Astrocyte of the hippocampus (primary cell): ENCODE data around the gene SLC4A2.

Experiments used
- DNase-seq: peaks from one replicate; pipeline ENCODE4 v3.0.0; 2011; ENCODE audit warnings: low read depth, low spot score

The SLC4A2 gene

DNA sequence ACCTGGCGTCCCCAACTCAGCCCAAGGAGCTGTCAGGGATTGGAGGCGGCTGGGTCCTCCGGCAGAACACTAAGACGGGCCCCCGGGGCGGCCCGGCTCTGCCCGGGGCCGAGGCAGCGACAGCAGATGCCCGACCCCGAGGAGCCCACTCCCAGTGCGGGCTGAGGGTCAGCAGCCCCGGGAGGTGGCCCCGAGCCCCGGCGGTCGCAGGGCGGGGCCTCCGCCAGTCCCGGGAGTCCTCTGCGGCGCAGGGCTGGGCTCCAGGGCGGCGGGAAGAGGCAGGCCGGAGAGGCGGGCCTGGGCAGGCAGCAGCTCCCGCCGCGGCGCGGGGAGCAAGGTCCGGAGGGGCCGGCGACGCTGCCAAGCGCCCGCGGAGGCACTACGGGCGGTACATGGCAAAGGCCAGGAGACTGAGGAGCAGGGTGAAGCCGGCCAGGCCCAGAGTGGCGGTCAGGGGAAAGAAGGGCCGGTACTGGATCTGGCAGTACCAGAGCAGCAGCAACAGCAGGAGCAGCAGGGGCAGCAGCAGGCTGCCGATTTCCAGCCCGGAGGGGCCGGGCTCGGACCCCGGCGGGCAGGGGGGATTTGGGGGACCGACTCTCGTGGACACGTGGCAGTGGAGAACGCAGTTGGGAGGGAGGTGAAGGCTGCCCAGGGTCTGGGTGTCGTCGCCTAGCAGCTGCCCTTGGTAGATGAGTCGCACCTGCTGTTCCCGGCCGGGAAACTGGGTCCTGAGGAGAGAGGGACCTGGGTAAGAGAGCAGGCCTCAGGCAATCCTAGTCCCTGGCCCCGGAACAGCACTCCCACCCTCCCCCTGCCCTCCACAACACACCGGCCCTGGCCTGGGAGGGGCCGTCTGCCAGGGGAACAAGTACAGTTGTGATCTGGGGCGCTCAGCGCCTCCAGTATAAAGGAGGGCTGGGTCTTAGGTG, 22.0 kb downstream of the SLC4A2 start:
- peak; percentile 50 for DNase-seq

DNA sequence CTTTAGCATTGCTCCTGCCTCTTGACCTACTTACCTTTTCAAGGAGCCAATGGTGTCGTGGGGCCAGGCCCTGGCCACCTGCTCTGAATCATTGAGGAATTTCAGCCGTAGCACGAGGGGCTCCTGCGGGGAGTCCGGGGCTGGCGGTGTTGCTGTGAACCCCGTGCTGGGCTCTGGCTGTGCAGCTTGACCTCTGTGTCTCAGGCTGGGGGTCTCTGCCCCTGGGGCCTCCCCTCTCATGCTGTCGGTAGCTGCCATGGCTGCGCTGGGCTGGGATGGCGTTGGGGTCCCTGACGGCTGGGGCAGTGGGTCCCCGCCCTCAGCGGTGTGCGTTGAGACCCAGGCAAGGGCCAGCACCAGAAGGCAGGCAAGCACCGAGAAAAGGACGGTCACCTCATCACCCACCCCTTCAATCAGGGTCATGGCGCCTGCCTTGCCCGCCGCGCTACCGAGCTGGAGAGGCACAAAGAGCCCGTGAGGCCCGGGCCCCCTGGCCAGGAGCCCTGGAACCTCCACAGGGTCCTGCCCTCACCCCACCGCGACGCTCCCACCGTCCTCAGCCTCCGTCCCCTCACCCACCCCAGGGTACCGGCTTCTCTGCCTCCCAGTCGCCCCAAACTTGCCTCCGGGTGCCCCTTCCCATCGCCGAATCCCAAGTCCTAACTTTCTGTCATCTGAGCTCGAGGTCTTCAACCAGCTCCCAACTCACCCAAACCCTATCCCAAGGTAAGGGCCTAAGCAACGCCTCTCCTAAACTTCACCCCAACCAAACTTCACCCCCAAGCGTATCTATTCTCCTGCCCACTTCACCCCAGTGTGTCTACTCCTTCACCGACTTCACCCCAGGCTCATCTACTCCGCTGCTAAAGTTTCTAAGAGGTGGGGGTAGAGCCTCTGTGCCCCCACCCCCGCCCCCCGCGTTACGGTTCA, 23.0 kb downstream of the SLC4A2 start:
- DNase-seq = no peak

DNA sequence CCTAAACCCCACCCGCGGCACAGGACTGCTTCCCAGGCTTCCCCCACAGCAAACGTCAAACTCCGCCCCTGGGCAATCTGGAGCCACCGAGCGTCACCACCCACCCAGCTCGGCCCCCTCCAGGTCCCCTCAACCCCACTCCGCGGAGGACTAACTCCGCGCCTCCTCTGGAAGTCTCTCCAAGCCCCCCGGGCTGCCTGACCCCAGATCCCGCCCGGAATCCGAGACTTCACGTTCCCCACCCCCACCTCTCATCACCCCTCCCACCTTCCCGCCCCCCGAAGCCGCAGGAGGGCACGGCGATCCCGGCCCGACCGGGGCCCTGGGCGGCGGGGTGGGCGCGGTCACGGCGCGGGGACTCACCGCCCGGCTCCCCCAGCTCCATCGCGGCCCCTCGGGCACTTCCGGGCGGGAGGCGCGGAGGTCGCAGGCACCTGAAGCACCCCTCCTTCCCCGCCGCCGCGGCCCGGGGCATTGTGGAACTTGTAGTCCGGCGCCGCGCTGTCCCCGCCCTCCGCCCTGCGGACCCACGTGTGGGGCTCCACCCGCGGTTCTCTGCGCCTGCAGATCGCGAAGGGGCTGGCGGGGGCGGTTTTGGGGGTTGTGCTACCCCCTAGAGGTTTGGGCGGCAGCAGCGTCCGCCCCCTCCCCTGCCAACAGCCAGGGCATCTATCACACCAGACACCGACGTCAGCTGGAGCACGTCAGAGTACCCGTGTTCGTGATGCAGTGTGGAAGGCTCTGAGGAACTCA, 23.9 kb downstream of the SLC4A2 start, which contains the start of gene TMUB1:
Gene TMUB1, minus strand, starts transcription at position 423 of the 753 bp plus-strand sequence. CDS start 930 bp downstream, outside the sequence.
- DNase-seq = peak; percentile 81

DNA sequence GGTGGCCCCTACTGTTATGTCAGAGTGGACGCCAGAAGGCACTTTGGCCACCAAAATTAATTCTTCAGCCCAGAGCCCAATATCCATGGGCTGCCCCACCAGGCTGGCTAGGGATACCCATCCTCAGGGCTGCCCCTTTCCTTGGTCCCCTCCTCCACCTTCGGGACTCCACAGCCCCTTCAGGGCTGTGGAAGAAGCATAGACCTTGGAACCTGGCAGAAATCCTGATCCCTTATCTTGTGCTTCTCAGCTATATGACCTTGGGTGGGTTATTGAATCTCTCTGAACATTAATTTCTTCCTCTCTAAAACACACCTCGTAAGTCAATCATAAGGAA, 24.4 kb downstream of the SLC4A2 start:
- DNase-seq = no peak

DNA sequence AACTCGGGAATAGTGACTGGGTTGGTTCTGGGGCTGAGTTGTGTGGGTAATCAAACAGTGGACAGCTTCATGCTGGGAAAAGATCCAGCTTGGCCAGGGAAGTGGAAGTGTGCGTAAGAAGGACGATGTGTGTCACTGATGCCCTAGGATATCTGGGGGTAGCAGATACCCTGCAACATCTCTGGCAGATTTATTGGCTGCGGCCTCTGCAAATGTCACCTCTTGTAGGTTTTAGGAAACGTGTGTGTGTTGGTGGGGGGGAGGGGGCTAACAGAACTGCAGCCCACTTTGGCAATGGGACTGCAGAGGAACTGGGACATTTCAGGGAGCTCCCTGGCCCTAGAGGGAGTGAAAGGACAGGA, 25.9 kb downstream of the SLC4A2 start:
- DNase-seq = no peak

DNA sequence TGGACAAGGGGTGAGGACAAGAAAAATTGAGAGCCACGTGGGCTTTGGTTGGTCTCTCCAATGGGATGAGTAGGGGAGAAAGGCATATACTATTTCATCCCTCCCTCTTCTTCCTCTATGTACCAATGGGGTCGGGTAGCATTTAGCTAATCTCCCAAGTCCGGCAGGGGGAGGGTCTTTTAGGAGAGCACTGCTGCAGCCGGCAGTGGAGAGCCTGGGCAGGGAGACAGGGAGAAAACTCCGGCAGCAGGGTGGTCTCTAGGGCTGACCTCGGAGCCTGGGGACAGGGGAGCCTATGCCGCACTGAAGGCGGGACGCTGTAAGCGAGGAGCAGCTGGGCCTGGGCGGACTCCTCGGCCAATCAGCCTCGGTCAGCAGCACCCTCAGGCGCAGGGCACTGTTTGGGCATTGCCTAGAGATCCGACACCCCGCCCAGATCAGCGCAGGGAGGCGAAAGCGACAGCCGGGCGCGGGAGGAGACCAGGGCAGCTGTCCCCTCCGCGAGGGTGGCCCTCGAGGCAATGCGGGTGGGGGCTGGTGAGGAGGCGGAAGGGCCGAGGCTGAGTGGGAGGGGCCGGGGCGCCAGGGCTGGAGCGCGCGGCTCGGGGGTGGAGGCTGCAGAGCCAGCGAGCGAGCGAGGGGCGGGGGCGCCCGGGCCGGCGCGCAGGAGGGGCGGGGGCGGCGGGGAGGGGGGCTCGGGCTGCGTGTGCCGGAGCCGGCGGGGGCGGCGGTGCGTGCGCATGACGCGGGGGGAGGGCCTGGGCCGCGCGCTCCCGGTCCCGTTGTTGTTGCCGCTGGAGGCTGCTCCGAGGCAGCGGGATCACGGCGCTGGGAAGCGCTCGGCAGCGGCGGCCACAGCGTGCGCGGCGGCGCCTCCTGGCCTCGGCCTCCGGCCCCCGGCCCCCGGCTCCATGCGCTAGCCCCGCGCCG, 26.6 kb downstream of the SLC4A2 start, which contains the start of gene AGAP3:
Gene AGAP3, plus strand, starts transcription at position 785 of the 930 bp plus-strand sequence. CDS start 267 bp downstream, outside the sequence.
- peak; percentile 88 for DNase-seq

DNA sequence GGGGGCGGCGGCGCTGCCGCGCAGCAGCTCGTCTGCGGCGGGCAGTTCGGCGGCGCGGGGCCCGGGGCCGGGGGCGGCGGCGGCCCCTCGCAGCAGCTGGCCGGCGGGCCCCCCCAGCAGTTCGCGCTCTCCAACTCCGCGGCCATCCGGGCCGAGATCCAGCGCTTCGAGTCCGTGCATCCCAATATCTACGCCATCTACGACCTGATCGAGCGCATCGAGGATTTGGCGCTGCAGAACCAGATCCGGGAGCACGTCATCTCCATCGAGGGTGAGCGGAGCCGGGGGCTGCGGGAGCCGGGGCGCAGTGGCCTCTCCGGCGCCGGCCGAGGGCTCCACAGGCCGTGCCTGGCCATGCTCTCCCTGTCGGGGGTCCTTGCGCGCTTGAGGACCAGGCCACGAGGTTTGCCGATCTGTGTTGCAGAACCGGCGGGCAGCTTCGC, 27.4 kb downstream of the SLC4A2 start:
- peak; percentile 64 for DNase-seq

DNA sequence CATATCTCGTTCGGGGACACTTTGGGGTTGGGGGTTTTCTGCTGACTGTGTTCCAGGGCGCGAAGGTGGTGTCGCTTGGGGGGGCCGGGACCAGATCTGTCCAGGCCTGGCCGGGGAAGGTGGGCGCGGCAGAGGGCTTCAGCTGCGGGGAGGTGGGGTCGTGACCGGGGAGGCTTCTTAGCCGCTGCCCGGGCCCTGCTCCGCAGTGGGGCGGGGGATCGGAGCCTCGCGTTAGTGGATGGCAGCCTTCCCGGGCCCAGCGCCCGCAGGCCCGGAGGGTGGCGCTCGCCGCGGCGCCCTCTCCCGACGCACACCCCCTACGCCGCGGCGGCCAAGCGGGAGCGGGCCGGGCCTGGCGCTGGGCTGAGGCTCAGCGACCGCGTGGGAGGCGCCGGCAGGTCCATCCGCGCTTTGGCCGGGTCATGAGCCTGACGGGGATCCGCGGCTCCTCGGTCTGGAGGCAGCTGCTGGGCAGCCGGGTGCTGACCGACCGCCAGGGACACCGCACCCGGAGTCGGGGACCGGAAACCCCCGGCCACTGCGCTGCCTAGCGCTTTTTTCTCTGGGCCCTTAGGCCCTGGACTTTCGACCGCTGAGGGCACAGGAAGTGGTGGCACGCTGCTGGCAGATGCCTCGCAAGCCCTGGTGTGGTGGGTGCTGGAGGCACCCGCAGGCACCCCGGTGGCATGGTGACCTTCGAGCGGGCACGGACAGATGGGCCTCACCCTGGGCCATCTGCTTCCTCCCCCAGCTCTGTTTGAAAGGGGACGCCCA, 28.0 kb downstream of the SLC4A2 start:
- peak; percentile 87 for DNase-seq

DNA sequence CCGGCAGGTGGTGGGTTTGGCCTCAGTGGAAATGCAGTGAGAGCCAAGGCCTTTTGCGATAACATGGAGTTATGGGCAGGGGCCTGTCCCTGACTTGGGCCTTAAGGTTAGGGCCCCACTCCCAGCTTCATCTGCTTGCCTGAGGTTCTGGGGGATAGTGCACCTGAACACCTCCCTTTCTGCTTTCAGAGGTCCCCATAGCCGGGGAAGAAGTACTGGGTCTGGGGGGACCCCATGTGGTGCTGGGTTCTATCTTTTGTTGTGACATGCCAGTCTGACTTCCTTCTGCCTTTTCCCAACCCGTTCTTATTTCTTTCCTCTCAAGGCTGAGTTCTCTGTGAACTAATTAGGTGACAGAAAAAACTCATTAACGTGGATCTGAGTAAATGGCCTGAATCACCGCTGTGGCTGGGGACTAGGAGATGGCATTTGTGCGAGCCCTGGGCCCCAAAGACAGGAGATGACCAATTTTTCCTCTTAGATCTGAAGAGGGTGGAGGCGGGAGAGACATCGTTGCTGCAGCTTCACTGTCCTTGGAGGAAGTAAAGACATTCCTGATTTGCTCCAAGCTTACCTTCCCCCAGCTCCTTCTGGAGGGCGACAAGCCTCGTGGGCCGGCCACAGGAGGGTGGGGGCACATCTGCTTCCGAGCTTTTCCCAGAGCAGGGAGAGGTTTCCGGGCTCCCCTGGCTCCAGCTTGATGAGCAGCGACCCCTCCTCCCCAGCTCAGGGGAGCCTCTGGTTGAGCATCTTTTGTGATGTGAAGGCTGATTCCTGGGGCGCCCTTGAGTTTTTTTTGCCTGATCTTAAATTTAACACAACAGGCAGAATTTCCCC, 28.8 kb downstream of the SLC4A2 start:
- peak; percentile 34 for DNase-seq

DNA sequence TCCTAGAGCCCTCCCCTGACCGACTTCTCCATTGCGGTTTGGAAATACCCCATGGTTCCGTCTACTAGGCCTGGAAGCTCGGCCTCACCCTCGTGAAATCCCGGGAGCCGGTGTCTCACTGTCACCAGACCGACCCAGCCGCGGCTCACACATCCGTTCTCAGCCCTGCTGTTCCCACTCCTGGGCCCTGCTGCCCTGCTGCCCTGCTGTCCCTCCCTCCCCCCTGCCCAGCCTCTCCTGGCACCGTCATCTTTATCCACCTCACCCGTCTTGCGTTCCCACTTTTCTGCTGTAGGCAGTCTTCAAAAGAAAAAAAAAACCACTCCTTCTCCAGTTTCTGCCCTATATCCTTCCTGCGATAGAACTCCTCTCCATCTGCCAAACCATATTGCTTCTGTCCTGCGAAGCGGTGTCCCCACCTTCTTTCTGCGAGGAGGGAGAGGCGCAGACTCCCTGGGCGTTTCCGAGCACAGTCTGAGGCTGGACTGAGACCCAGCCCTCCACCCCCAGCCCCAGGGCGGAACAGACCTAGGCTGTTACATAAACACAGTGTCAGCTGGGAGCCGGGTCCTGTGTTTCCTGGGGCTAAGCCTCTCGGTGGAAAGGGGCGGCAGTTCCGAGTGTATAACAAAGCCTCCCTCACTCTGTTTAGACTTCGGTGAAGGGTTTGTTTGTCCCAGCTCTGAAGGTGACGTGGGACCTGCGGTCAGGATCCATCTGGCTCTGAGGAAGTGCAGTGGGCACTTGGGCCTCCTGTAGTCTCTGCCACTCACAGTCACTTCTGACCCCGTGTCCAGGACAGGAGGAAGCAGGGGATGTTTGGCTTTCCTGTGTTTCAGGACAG, 29.7 kb downstream of the SLC4A2 start:
- peak; percentile 81 for DNase-seq

DNA sequence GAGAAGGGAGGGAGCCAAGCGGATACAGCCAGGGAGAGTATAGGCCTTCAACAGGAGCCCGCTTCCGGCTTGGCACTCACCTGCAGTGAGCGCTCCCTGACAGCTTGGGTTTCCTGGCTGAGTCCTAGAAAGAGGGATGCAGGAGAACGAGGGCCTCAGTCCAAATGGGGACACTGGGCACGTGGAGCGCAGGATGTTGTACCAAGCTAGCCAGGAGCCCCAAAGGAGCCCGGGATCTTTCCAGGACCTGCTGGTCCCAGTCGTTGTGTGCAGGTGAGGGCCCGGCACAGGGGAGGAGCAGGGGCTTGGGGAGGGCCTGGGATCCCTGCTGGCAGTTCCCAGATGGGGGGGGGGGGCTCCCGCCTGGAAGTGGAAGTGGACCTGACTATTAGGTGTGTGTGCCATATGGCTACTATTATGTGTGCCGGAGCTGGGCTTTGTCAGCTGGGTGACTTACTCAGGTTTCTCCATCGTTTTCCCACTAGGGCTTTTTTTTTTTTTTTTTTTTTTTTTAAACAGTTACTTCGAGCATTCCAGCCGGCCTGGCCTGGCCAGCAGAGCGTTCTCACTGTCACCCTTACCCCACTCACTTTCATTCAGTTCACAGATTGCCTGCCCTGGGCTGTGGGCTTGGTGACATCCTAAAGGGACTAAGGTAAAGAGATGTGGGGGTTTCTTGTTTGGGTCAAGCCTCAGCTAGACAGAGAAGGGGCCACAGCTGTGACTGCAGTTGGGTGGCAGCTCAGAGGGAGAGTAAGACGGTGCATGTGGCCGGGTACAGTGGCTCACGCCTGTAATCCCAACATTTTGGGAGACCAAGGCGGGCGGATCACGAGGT, 30.7 kb downstream of the SLC4A2 start:
- peak; percentile 30 for DNase-seq

DNA sequence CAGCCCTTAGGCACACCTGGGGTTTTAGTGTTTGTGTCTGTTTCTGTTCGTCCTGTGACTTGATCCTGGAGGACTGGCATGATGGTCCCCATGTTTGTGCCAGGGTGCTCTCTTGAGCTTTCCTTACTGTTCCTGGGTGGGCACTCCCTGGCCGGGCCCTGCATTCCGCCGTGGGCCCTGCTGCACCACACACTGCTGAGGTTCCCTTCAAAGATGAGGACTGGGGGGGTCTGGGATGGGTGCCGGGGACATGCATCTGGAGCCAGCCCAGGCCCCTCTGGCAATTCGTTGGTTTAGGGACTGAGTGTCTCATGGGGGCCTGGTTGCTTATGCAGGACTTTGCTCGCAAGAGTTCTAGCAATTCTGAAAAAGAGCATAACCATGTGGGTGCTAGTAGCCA, 31.6 kb downstream of the SLC4A2 start:
- DNase-seq = no peak

DNA sequence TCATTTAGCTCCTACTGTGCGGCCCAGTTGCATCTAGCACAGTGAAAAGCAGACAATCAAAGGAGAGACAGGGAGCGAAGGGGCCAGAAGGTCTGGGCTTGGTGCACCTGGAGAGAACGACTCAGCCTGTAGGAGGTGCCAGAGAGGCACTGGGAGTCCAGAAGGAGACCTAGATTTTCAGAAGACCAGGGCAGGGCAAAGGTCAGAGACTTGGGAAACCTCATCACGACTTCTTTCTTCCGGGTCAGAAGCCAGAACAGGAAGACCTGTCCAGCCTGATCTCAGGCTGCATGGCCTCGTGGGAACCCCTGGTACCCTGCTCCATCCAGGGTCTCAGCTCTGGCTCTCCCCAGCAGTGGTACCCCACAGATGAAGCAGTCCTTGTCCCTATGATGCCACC, 32.0 kb downstream of the SLC4A2 start:
- DNase-seq = no peak

DNA sequence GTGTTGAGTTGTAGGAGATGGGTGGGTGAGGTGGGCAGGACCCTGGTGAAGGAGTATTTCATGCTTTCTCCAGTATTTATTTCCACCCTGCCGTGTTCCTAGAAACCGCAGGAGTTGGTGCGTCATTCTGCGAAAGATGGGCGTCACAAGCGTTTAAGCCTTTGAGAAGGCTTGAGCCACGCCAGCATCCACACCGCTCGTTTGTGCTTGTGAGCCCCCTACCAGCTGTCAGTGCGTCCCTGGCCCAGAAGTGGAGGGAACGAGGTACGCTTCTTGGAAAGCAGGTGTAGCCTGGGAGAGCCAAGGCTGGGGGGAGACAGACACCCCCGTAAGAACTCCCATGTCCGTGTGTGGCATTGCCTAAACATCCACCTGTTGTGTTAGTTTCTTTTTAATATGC, 32.6 kb downstream of the SLC4A2 start:
- no peak for DNase-seq

DNA sequence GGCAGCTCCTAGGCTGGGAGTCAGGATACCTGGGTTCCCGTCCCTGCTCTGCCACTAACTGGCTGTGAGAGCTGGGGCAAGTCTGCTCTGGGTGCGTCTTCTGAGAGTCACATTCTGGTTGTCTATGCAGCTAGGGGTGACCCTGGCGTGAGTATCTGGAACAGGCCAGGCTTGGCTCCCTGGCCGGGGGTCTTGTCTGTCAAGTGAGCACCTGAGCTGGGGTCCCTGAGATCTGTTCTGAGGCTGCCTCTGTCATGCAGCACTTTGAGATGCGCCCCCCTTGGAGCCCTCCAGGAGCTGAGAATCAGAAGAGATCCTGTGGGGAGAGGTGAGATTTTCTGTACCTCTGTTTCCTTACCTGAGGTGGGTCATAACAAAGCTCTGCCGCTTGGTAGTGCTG, 34.4 kb downstream of the SLC4A2 start:
- DNase-seq = no peak

DNA sequence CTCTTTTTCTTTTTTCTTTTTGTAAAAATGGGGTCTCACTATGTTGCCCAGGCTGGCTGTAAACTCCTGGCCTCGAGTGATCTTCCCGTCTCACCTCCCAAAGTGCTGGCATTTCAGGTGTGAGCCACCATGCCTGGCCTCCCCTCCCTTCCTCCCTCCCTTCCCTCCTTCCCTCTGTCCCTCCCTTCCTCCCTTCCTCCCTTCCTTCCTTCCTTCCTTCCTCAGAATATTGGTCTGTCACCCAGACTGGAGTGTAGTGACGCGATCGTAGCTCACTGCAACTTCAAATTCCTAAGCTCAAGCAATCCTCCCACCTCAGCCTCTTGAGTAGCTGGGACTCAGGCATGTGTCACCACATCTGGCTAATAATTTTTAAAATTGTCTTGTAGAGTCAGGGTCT, 35.3 kb downstream of the SLC4A2 start:
- DNase-seq = no peak
